Measurements from ENCODE around the gene CEP170. TPM values are rescaled to one million over a fixed set of nuclear protein-coding genes. Genes with fewer than 3 reads are reported as not detected.
"Not testable (repeated sequence)": the region's sequence is repeated elsewhere in the genome, so short reads cannot be mapped to it uniquely, and the experiment has no call there.

Gene CEP170
- total RNA-seq, 1 donor from 2014 or later, result 108 TPM

DNA sequence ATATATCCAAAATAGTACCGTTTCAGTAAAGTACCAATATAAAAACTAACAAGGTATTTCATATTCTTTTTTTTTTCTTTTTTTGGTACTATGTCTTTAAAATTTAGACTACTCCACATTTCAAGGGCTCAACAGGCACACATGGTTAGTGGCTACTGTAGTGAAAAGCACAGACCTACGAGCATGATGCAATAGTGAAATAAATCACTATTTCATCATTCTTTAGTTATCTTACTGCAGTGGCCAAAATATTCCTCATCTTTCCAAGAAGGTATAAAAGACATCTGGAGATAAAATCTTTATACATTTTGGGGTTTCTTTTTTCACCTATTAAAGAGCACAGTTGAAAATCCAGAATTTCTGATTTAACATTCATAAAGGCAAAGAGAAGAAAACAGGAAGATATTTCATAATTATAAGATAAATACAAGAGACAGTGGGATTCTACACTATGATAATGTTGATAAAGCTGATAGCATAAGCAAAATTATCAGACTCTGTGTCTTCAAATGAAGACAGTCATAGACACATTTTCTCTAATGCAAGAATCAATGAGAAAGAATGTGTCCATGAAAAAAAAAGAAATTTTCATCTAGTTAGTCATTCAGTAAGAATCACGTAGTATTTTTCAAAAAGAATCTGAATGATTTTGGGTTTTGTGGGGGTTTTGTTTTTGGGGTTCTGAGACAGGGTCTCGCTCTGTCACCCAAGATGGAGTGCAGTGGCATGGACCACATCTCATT lies 41.9 kb downstream of the CEP170 start:
- Mint-ChIP-seq H3K4me3 (ENCODE audit: unreplicated experiment) (no peak overlapping the region), H3K4me1 (ENCODE audit: low read depth) (peaks cover 38% of the 10 kb centered on the region), H3K27me3 (ENCODE audit: low read depth) (no peaks in the 10 kb centered on the region), H3K36me3 (ENCODE audit: low read depth) (no peaks in the 10 kb centered on the region), H3K27ac (ENCODE audit: unreplicated experiment) (peak overlapping the region; percentile 96), H3K9me3 (ENCODE audit: low read depth) (no peaks in the 10 kb centered on the region)
- TF ChIP-seq, protein P1, sequence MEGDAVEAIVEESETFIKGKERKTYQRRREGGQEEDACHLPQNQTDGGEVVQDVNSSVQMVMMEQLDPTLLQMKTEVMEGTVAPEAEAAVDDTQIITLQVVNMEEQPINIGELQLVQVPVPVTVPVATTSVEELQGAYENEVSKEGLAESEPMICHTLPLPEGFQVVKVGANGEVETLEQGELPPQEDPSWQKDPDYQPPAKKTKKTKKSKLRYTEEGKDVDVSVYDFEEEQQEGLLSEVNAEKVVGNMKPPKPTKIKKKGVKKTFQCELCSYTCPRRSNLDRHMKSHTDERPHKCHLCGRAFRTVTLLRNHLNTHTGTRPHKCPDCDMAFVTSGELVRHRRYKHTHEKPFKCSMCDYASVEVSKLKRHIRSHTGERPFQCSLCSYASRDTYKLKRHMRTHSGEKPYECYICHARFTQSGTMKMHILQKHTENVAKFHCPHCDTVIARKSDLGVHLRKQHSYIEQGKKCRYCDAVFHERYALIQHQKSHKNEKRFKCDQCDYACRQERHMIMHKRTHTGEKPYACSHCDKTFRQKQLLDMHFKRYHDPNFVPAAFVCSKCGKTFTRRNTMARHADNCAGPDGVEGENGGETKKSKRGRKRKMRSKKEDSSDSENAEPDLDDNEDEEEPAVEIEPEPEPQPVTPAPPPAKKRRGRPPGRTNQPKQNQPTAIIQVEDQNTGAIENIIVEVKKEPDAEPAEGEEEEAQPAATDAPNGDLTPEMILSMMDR (IDR thresholded peaks at IDR 0.05), result no peak
- no peak for DNase-seq (ENCODE audit: low spot score)

DNA sequence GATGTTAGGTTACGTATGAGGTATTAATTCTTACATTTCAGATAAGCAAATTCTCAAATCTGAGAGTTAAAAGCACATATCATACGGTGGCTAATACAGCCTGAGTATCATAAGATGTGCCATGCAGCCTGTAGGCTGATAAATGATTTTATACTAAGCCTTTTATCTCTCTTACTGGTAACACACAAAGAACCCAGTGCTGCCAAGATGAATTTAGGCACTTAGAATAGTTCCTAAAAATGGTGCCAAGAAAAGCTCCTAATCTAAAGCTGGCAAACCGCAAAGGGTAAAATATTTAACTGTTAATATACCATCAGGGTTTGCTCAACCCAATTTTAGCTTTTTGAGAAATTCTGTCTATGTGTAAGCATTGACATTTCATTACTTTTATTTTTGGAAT lies 43.1 kb downstream of the CEP170 start:
- H3K27ac Mint-ChIP-seq (ENCODE audit: unreplicated experiment); H3K4me3 Mint-ChIP-seq (ENCODE audit: unreplicated experiment); H3K27me3 Mint-ChIP-seq (ENCODE audit: low read depth); DNase-seq (ENCODE audit: low spot score); H3K36me3 Mint-ChIP-seq (ENCODE audit: low read depth); H3K9me3 Mint-ChIP-seq (ENCODE audit: low read depth): not testable (repeated sequence)
- H3K4me1 Mint-ChIP-seq (ENCODE audit: low read depth), result peaks cover 25% of the 10 kb centered on the region

DNA sequence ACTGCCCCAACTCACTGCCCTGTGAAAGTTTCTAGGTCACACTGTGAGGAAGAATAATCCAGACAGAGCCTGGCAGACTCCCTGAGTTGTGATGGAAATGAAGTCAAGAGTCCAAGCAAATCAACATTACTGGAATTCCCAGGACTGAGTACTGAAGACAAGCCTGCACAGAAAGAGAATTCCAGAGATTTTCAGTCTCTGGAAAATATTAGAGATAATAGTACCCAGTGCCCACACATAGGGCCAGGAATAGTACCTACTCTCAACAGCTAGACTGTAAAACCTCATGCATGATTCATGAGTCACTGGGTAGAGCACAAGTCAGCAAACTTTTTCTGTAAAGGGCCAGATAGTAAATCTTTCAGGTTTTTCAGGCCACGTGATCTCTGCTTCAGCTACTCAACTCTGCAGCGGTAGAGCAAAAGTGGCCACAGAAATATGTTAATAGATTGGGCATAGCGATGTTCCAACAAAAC lies 50.0 kb downstream of the CEP170 start:
- H3K27me3 Mint-ChIP-seq (ENCODE audit: low read depth); H3K9me3 Mint-ChIP-seq (ENCODE audit: low read depth); H3K4me3 Mint-ChIP-seq (ENCODE audit: unreplicated experiment); DNase-seq (ENCODE audit: low spot score); H3K36me3 Mint-ChIP-seq (ENCODE audit: low read depth): not testable (repeated sequence)
- Mint-ChIP-seq H3K27ac (ENCODE audit: unreplicated experiment) (peak overlapping the region; percentile 66), H3K4me1 (ENCODE audit: low read depth) (peaks cover 30% of the 10 kb centered on the region)

DNA sequence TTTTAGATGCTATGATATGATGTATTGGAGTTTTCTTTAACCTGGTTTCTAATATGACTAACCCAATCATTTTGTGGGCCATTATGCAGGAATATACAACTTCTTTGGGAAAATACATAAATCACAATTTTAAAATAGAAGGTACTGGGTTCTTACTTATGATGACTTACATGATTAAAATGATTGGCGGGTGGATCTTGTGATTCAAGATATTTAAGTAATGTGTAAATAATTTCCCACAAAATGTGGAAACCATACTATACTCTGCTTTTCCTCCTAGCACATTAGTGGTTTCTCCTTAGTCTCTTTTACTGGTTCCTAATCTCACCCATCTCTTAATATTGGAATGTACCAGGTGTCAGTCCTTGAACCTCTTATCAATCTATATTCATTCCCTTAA lies 50.7 kb downstream of the CEP170 start:
- not testable (repeated sequence) for H3K9me3 Mint-ChIP-seq (ENCODE audit: low read depth); H3K27me3 Mint-ChIP-seq (ENCODE audit: low read depth); H3K36me3 Mint-ChIP-seq (ENCODE audit: low read depth); H3K4me3 Mint-ChIP-seq (ENCODE audit: unreplicated experiment); DNase-seq (ENCODE audit: low spot score)
- H3K27ac Mint-ChIP-seq (ENCODE audit: unreplicated experiment), result peak overlapping the region; percentile 52
- H3K4me1 Mint-ChIP-seq (ENCODE audit: low read depth), result peaks cover 30% of the 10 kb centered on the region

DNA sequence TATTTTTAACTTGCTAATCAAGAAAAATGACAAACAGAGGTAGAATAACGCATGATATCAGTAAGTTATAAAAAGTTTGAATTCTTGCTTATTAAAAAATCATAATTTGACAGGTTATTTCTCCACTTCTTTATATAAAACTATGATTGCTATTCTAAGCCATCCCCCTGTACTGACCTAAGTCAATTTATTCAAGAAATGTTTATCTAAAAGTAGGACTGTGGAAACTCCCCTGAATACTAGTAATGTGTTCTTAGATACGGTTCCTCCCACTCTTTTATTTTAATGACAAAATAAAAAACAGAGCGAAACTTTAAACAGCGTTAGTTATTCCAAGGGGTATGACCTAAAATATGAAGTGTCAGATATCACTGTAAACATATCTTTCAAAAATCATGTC lies 51.9 kb downstream of the CEP170 start:
- DNase-seq (ENCODE audit: low spot score); H3K9me3 Mint-ChIP-seq (ENCODE audit: low read depth); H3K4me3 Mint-ChIP-seq (ENCODE audit: unreplicated experiment); H3K27me3 Mint-ChIP-seq (ENCODE audit: low read depth): not testable (repeated sequence)
- Mint-ChIP-seq H3K4me1 (ENCODE audit: low read depth) (peaks cover 30% of the 10 kb centered on the region), H3K36me3 (ENCODE audit: low read depth) (peaks cover 11% of the 10 kb centered on the region), H3K27ac (ENCODE audit: unreplicated experiment) (peak overlapping the region; percentile 79)

DNA sequence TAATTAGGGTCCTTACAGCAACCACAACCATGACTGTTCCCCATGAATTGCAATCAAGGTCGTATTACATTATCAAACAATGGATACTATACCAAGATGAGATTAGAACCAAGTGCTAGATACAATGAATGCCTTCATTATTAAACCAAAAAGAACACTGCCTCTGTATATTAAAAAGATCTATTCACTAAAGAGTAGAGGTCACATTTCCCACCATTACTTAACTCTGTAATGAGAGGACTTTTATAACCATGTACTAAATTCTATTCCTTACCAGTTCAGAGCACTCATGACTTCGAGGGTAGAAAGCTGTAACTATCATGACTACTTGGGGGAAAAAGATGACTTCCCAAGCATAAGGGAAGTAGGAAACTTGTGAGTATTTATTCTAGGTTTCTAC lies 53.8 kb downstream of the CEP170 start:
- Mint-ChIP-seq H3K4me1 (ENCODE audit: low read depth) (peaks cover 30% of the 10 kb centered on the region), H3K36me3 (ENCODE audit: low read depth) (peaks cover 14% of the 10 kb centered on the region)
- DNase-seq (ENCODE audit: low spot score); H3K27ac Mint-ChIP-seq (ENCODE audit: unreplicated experiment); H3K9me3 Mint-ChIP-seq (ENCODE audit: low read depth); H3K4me3 Mint-ChIP-seq (ENCODE audit: unreplicated experiment); H3K27me3 Mint-ChIP-seq (ENCODE audit: low read depth): not testable (repeated sequence)

DNA sequence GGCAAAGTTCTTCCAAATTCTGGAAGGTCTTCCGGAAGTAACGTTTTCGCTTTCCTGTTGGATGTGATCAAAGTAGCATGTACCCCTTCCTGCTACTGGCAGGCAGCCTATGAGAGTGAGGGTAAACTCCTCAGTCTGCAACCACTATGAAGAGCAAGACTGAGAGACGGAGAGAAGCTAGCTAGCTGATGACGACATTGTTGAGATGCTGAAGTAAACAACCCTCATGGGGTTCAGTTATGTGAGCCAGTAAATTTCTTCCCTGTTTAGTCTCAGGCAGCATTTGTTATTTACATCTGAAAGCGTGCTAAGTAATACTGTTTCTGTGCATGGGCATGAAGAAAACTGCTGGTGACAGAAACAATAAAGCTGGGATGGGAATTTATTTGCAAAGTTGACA lies 57.6 kb downstream of the CEP170 start:
- H3K27me3 Mint-ChIP-seq (ENCODE audit: low read depth), result not testable (repeated sequence)

DNA sequence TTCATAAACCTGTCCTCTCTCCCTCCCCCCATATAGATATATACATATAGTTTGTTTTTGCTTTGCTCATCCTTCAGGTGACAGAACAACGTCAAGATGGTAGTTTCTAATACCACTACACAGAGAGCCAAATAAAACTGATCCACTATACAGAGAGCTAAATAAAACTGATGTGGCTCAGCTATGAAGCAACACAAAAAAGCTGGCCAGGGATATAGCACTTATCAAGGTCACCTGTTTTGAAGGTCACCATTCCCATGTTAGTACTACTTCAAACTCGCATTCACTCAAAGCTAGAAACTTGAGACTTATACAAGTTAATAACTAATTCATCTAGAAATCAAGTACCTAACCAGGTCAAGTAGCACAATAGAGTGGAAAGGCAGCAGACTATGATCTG lies 61.8 kb downstream of the CEP170 start:
- not testable (repeated sequence) for H3K27ac Mint-ChIP-seq (ENCODE audit: unreplicated experiment); H3K9me3 Mint-ChIP-seq (ENCODE audit: low read depth); H3K4me3 Mint-ChIP-seq (ENCODE audit: unreplicated experiment); DNase-seq (ENCODE audit: low spot score); H3K27me3 Mint-ChIP-seq (ENCODE audit: low read depth); H3K4me1 Mint-ChIP-seq (ENCODE audit: low read depth)
- H3K36me3 Mint-ChIP-seq (ENCODE audit: low read depth), result peaks cover 14% of the 10 kb centered on the region

More for the DNA sequence above, 57.6 kb downstream of the CEP170 start:
- H3K27ac Mint-ChIP-seq (ENCODE audit: unreplicated experiment); DNase-seq (ENCODE audit: low spot score); H3K4me1 Mint-ChIP-seq (ENCODE audit: low read depth); H3K9me3 Mint-ChIP-seq (ENCODE audit: low read depth); H3K4me3 Mint-ChIP-seq (ENCODE audit: unreplicated experiment): not testable (repeated sequence)
- H3K36me3 Mint-ChIP-seq (ENCODE audit: low read depth), result peaks cover 11% of the 10 kb centered on the region

DNA sequence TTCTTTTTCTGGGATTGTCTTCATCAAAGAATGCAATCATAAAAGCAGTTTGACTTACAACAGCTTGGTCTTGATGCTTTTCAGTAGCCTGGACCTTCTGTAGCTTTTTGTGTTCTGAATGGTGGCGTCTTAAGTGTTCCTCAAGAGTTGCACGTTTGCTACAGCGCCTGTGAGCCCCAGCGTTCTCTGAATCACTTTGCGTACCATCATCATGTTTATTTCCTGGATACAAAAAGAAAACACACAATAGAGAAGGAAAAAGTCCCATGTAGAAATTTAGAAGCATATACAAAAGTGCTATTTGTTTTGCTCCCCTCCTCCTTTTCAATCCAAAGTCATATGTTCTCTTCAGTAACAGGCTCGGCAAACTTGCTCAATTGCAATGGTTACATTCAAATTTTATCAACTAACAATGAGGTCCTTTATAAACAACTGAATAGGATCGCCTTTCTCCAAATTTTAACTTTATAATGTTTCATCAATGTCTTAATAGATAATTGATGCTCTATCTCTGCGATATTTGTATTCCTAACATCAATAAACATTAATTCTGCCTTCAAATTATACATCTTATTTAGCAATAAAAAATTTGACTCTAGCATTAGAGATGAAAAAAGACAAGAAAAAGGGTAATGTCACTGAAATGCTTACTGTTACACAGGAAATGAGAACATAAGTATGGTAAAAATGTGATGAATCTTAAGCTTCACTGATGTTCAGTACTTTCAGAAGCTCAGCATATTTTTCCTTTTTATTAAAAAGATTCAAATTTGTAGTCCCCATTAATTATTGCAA lies 68.7 kb downstream of the CEP170 start:
- not testable (repeated sequence) for H3K27me3 Mint-ChIP-seq (ENCODE audit: low read depth); H3K27ac Mint-ChIP-seq (ENCODE audit: unreplicated experiment); H3K9me3 Mint-ChIP-seq (ENCODE audit: low read depth); H3K4me3 Mint-ChIP-seq (ENCODE audit: unreplicated experiment); H3K4me1 Mint-ChIP-seq (ENCODE audit: low read depth); DNase-seq (ENCODE audit: low spot score)
- peaks cover 16% of the 10 kb centered on the region for H3K36me3 Mint-ChIP-seq (ENCODE audit: low read depth)

DNA sequence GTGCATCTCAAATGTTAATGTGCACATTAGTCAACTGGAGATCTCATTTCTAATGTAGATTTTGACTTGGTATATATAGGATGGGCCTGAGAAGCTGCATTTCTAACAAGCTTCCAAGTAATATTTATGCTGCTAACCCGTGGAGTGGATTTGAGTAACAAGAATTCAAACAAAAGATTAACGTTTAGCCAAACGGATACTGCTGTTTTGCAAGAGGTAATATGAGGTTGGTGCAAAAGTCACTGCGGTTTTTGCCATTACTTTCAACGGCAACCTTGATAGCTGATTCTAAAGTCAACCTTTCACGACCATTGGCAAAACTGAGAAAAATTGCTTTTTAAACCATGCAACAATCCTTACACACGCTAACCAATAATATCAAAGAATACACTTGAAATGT lies 70.3 kb downstream of the CEP170 start:
- not testable (repeated sequence) for DNase-seq (ENCODE audit: low spot score); H3K4me1 Mint-ChIP-seq (ENCODE audit: low read depth); H3K27me3 Mint-ChIP-seq (ENCODE audit: low read depth); H3K27ac Mint-ChIP-seq (ENCODE audit: unreplicated experiment); H3K4me3 Mint-ChIP-seq (ENCODE audit: unreplicated experiment); H3K9me3 Mint-ChIP-seq (ENCODE audit: low read depth)
- H3K36me3 Mint-ChIP-seq (ENCODE audit: low read depth), result peaks cover 15% of the 10 kb centered on the region

DNA sequence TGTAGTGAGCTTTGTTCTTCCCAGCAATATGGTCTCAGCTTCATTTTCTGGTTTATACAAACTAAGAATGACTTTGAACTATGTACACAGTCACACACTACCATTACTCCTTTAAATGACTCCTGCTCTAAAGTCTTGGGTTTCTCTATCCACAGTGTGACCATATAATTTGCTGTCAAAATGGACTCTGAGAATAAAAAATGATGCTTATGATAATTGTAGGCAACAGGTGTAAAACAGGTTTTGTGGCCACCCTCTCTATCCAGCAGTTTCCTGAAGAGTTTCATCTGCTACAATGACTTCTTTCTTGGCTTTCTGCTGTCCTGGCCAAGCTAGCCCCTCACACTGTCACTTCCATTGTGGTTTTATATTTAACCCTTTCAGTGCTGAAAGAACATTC lies 71.4 kb downstream of the CEP170 start:
- H3K27me3 Mint-ChIP-seq (ENCODE audit: low read depth); H3K9me3 Mint-ChIP-seq (ENCODE audit: low read depth); H3K27ac Mint-ChIP-seq (ENCODE audit: unreplicated experiment); DNase-seq (ENCODE audit: low spot score); H3K4me3 Mint-ChIP-seq (ENCODE audit: unreplicated experiment); H3K4me1 Mint-ChIP-seq (ENCODE audit: low read depth): not testable (repeated sequence)
- peaks cover 18% of the 10 kb centered on the region for H3K36me3 Mint-ChIP-seq (ENCODE audit: low read depth)

DNA sequence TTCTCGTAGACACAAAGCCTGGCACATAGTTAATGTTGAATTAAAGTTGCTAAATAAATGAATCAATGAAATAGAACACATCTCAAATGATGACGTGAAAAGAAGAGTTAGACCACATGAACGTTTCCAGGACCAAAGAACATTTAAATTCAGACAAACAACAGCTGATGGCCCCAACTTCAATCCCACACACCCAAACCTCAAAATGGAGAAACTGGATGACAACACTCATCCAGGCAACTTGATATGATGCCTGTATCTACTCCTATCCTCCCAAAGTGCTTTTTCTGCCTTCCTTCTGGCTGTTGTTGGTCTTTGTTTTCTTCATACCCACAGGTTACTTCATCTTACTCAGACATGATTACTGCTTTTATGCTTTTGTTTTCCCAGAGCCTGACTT lies 71.9 kb downstream of the CEP170 start:
- Mint-ChIP-seq H3K36me3 (ENCODE audit: low read depth) (peaks cover 18% of the 10 kb centered on the region), H3K27ac (ENCODE audit: unreplicated experiment) (peak overlapping the region; percentile 12)
- not testable (repeated sequence) for H3K4me3 Mint-ChIP-seq (ENCODE audit: unreplicated experiment); H3K4me1 Mint-ChIP-seq (ENCODE audit: low read depth); DNase-seq (ENCODE audit: low spot score); H3K9me3 Mint-ChIP-seq (ENCODE audit: low read depth); H3K27me3 Mint-ChIP-seq (ENCODE audit: low read depth)

Data from chondrocyte (in vitro differentiated cells).